ENCODE data around the gene CHD3. TPM values are rescaled to one million over a fixed set of nuclear protein-coding genes. Genes with fewer than 3 reads are reported as not detected.

The CHD3 gene
- total and polyA plus RNA-seq, 2 donors (not counting 3 experiments of a cell fraction or from before 2014, with no cell fraction given): 102 to 185 TPM

- TF ChIP-seq MAX (IDR thresholded peaks at IDR 0.05; ENCODE audit: insufficient read depth, insufficient read length) (peak; percentile 95), FOS (IDR thresholded peaks at IDR 0.05; ENCODE audit: borderline replicate concordance, insufficient read depth, low read length) (no peak), POLR2AphosphoS5 (IDR thresholded peaks at IDR 0.05; ENCODE audit: insufficient read depth, low read depth, low read length) (peak; percentile 63)
- ChIA-PET CTCF (interaction anchor here (0.7 to 4.0 kb wide), 13 partner anchors 12 to 145 kb away, joined by 3 to 46 read pairs (median 4); no protein-coding TSS in a partner anchor), POLR2A (interaction anchor here (0.6 kb wide), 1 partner anchor 74 kb away, joined by 3 read pairs; no protein-coding TSS in a partner anchor)
- peak within 1 kb of the TSS in 2 of 3 experiments; percentile 24 to 44 for H3K4me3 ChIP-seq (replicated peaks in 1 of 3; ENCODE audit: insufficient read depth in 1 of 3, low read depth in 1 of 3, low read length in 3 of 3)
- no peaks in the 10 kb centered on the region for H3K27me3 ChIP-seq (ENCODE audit: control insufficient read depth in 2 of 2, insufficient read depth in 2 of 2, low read length in 2 of 2)
- peaks cover 4 to 14% of the 10 kb centered on the region in 2 experiments for H3K36me3 ChIP-seq (ENCODE audit: control insufficient read depth in 2 of 2, extremely low read depth in 1 of 2, insufficient read depth in 2 of 2, low read length in 2 of 2)
- intact Hi-C loops (cut with micrococcal nuclease) (loop anchor here (1.0 kb wide), 1 partner anchor 26 kb away; no protein-coding TSS in a partner anchor), dilution Hi-C loops (cut with MboI; ENCODE audit: extremely low pct_ligation_motif_present, low sequenced_read_pairs) (no loop called here)
- no peak within 1 kb of the TSS for H3K9ac ChIP-seq (replicated peaks; ENCODE audit: extremely low read depth, insufficient read depth, low read length)
- FAIRE-seq: peak; percentile 92
- H4K20me1 ChIP-seq (replicated peaks; ENCODE audit: control insufficient read depth, extremely low read depth, insufficient read depth, low read length): no peaks in the 10 kb centered on the region
- peak within 1 kb of the TSS; percentile 41 for H3K4me2 ChIP-seq (ENCODE audit: insufficient read depth, low read length)
- H3K79me2 ChIP-seq (ENCODE audit: control insufficient read depth, insufficient read depth, low read length): no peaks in the 10 kb centered on the region
- peak within 1 kb of the TSS; percentile 19 for H3K27ac ChIP-seq (ENCODE audit: insufficient read depth, low read depth, low read length)
- BruUV-seq (replicated peaks): no TSS peak
- no peaks in the 10 kb centered on the region for H3K9me3 ChIP-seq (replicated peaks; ENCODE audit: control insufficient read depth, insufficient read depth, low read length)
- H3K9me1 ChIP-seq (replicated peaks; ENCODE audit: control insufficient read depth, extremely low read depth, insufficient read depth, low read length): no peaks in the 10 kb centered on the region
- H2AFZ ChIP-seq (ENCODE audit: low read depth, low read length): peak within 1 kb of the TSS; percentile 77
- peaks cover 16% of the 10 kb centered on the region for H3K4me1 ChIP-seq (ENCODE audit: control insufficient read depth, extremely low read depth, insufficient read depth, low read length)
- DNase-seq (ENCODE audit: low read depth, low spot score): peak; percentile 98
Observed at GRCh38 chr17:7915611-7916384, 27.2 kb downstream of the CHD3 start, which contains the start of gene RNF227. Gene RNF227 (minus strand): TSS chr17:7916289. CDS start chr17:7916195, 94 bp downstream.

- peak overlapping the region; percentile 13 for H3K4me2 ChIP-seq (ENCODE audit: insufficient read depth, low read length)
- peak overlapping the region; percentile 77 for H2AFZ ChIP-seq (ENCODE audit: low read depth, low read length)
- dilution Hi-C loops (cut with MboI; ENCODE audit: extremely low pct_ligation_motif_present, low sequenced_read_pairs): no loop called here
- POLR2A ChIA-PET: interaction anchor here (0.6 kb wide), 1 partner anchor 73 kb away, joined by 3 read pairs; no protein-coding TSS in a partner anchor
- H4K20me1 ChIP-seq (replicated peaks; ENCODE audit: control insufficient read depth, extremely low read depth, insufficient read depth, low read length): no peaks in the 10 kb centered on the region
- FAIRE-seq (no peak), DNase-seq (ENCODE audit: low read depth, low spot score) (no peak)
- peak overlapping the region in 1 of 3 experiments; percentile 26 for H3K4me3 ChIP-seq (replicated peaks in 1 of 3; ENCODE audit: insufficient read depth in 1 of 3, low read depth in 1 of 3, low read length in 3 of 3)
- no peak overlapping the region for H3K27ac ChIP-seq (ENCODE audit: insufficient read depth, low read depth, low read length)
- no TSS peak for BruUV-seq (replicated peaks)
- CTCF ChIA-PET: interaction anchor here (0.8 to 4.0 kb wide), 11 partner anchors 17 to 144 kb away, joined by 3 to 46 read pairs (median 4); no protein-coding TSS in a partner anchor
- intact Hi-C loops (cut with micrococcal nuclease): no loop called here
- peaks cover 16% of the 10 kb centered on the region for H3K4me1 ChIP-seq (ENCODE audit: control insufficient read depth, extremely low read depth, insufficient read depth, low read length)
- no peak overlapping the region for H3K9ac ChIP-seq (replicated peaks; ENCODE audit: extremely low read depth, insufficient read depth, low read length)
- H3K9me1 ChIP-seq (replicated peaks; ENCODE audit: control insufficient read depth, extremely low read depth, insufficient read depth, low read length): no peaks in the 10 kb centered on the region
- no peaks in the 10 kb centered on the region for H3K79me2 ChIP-seq (ENCODE audit: control insufficient read depth, insufficient read depth, low read length)
- TF ChIP-seq EZH2 (IDR thresholded peaks at IDR 0.05; ENCODE audit: borderline replicate concordance, low read depth, low read length, severe bottlenecking): no peak
- H3K27me3 ChIP-seq (ENCODE audit: control insufficient read depth in 2 of 2, insufficient read depth in 2 of 2, low read length in 2 of 2): no peaks in the 10 kb centered on the region
- H3K36me3 ChIP-seq (ENCODE audit: control insufficient read depth in 2 of 2, extremely low read depth in 1 of 2, insufficient read depth in 2 of 2, low read length in 2 of 2): peaks cover 4 to 10% of the 10 kb centered on the region in 2 experiments
- no peaks in the 10 kb centered on the region for H3K9me3 ChIP-seq (replicated peaks; ENCODE audit: control insufficient read depth, insufficient read depth, low read length)
Observed at GRCh38 chr17:7916385-7916682, 27.7 kb downstream of the CHD3 start.
